ENCODE measurements around the gene SUCLA2. TPM values are rescaled to one million over a fixed set of nuclear protein-coding genes. Genes with fewer than 3 reads are reported as not detected.

The SUCLA2 gene
- total RNA-seq, 1 donor from 2014 or later, result 29.1 TPM

- H3K4me1 Mint-ChIP-seq (ENCODE audit: unreplicated experiment), result no peaks in the 10 kb centered on the region
- peaks cover 18% of the 10 kb centered on the region for H3K36me3 Mint-ChIP-seq (ENCODE audit: low read depth, unreplicated experiment)
- DNase-seq (ENCODE audit: low spot score), result no peak
- no peaks in the 10 kb centered on the region for H3K9me3 Mint-ChIP-seq (ENCODE audit: unreplicated experiment)
- no peak overlapping the region for H3K27ac Mint-ChIP-seq (ENCODE audit: unreplicated experiment)
- H3K27me3 Mint-ChIP-seq (ENCODE audit: unreplicated experiment), result no peaks in the 10 kb centered on the region
- no peak overlapping the region for H3K4me3 Mint-ChIP-seq (ENCODE audit: unreplicated experiment)
- TF ChIP-seq, protein P1, sequence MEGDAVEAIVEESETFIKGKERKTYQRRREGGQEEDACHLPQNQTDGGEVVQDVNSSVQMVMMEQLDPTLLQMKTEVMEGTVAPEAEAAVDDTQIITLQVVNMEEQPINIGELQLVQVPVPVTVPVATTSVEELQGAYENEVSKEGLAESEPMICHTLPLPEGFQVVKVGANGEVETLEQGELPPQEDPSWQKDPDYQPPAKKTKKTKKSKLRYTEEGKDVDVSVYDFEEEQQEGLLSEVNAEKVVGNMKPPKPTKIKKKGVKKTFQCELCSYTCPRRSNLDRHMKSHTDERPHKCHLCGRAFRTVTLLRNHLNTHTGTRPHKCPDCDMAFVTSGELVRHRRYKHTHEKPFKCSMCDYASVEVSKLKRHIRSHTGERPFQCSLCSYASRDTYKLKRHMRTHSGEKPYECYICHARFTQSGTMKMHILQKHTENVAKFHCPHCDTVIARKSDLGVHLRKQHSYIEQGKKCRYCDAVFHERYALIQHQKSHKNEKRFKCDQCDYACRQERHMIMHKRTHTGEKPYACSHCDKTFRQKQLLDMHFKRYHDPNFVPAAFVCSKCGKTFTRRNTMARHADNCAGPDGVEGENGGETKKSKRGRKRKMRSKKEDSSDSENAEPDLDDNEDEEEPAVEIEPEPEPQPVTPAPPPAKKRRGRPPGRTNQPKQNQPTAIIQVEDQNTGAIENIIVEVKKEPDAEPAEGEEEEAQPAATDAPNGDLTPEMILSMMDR (IDR thresholded peaks at IDR 0.05; ENCODE audit: unreplicated experiment), result no peak
Measured at GRCh38 chr13:47934371-47934770, 66.7 kb downstream of the SUCLA2 start.

DNA sequence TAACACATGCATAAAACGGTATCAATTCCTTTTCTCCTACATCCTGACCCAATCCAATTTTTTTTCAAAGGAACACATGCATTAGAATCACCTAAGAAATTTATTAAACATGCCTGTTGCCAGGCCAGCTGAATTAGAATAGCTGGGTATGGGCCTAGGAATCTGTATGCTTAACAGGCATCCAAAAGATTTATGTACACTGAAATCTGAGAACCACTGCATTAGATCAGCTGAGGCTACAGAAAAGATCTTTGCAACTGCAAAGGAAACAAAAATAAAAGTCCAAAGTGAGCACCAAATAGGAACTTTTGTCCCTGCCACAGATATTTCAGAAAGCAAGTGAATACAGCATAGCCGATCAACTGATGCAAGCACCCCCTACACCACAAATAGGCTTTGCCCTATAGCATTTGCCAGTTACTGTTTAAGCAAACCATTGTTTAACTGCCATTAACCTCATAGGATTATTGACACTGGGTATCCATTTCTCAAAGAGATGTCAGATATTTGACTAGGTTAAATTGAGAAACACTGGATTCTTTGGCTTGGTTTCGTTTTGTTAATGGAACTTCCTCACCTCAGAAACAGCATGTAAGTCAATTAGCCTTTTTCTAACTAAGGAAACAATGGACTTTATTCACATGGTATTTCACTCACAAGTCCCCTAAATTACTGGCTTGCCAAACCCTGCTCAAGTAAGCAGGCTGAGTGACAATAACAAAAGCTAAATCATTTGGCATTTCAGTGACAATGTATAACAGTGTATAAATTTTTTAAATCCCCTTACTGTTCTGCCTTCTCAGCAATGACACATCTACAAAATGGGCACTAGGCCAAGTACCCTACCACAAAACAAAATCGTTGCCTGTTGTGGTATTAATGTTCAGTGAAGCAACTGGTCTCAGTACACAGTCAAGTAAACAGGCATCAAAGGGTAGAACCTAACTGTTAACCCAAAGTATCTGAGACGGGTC, 67.8 kb downstream of the SUCLA2 start:
- TF ChIP-seq, protein P1 (IDR thresholded peaks at IDR 0.05; ENCODE audit: unreplicated experiment), result no peak
- Mint-ChIP-seq H3K27me3 (ENCODE audit: unreplicated experiment) (no peaks in the 10 kb centered on the region), H3K27ac (ENCODE audit: unreplicated experiment) (no peak overlapping the region), H3K4me3 (ENCODE audit: unreplicated experiment) (no peak overlapping the region), H3K36me3 (ENCODE audit: low read depth, unreplicated experiment) (peaks cover 9% of the 10 kb centered on the region), H3K4me1 (ENCODE audit: unreplicated experiment) (no peaks in the 10 kb centered on the region), H3K9me3 (ENCODE audit: unreplicated experiment) (no peaks in the 10 kb centered on the region)
- DNase-seq (ENCODE audit: low spot score), result no peak

DNA sequence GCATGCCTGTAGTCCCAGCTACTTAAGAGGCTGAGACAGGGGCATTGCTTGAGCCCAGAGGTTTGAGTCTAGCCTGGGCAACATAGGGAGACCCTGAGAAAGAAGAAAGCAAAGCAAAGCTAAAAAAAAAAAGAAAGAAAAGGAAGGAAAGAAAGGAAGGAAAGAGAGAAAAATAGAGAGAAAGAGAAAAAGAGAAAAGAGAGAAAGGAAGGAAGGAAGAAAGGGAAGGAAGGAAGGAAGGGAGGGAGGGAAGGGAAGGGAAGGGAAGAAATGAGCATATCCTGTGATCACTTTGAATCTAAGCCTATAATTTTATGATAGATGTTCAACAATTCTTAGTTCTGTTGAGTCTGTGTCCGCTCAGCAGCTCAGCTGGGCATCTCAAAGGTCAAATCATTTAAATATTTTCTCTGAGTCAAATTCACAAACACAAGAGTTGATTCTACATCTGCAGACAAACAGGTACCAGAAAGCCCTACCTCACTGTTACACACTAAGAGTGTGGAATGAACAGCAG, 70.4 kb downstream of the SUCLA2 start:
- no peak overlapping the region for H3K27ac Mint-ChIP-seq (ENCODE audit: unreplicated experiment)
- no peaks in the 10 kb centered on the region for H3K9me3 Mint-ChIP-seq (ENCODE audit: unreplicated experiment)
- no peaks in the 10 kb centered on the region for H3K36me3 Mint-ChIP-seq (ENCODE audit: low read depth, unreplicated experiment)
- TF ChIP-seq, protein P1 (IDR thresholded peaks at IDR 0.05; ENCODE audit: unreplicated experiment), result no peak
- no peak overlapping the region for H3K4me3 Mint-ChIP-seq (ENCODE audit: unreplicated experiment)
- peaks cover 2% of the 10 kb centered on the region for H3K27me3 Mint-ChIP-seq (ENCODE audit: unreplicated experiment)
- no peak for DNase-seq (ENCODE audit: low spot score)
- H3K4me1 Mint-ChIP-seq (ENCODE audit: unreplicated experiment), result no peaks in the 10 kb centered on the region

- TF ChIP-seq, protein P1 (IDR thresholded peaks at IDR 0.05; ENCODE audit: unreplicated experiment), result no peak
- Mint-ChIP-seq H3K4me1 (ENCODE audit: unreplicated experiment) (no peaks in the 10 kb centered on the region), H3K4me3 (ENCODE audit: unreplicated experiment) (no peak overlapping the region), H3K36me3 (ENCODE audit: low read depth, unreplicated experiment) (no peaks in the 10 kb centered on the region), H3K9me3 (ENCODE audit: unreplicated experiment) (no peaks in the 10 kb centered on the region), H3K27ac (ENCODE audit: unreplicated experiment) (no peak overlapping the region), H3K27me3 (ENCODE audit: unreplicated experiment) (peaks cover 2% of the 10 kb centered on the region)
- no peak for DNase-seq (ENCODE audit: low spot score)
Measured at GRCh38 chr13:47929156-47929555, 71.9 kb downstream of the SUCLA2 start.

- no peak overlapping the region for H3K4me3 Mint-ChIP-seq (ENCODE audit: unreplicated experiment)
- H3K27ac Mint-ChIP-seq (ENCODE audit: unreplicated experiment), result no peak overlapping the region
- H3K27me3 Mint-ChIP-seq (ENCODE audit: unreplicated experiment), result no peaks in the 10 kb centered on the region
- no peak for DNase-seq (ENCODE audit: low spot score)
- H3K4me1 Mint-ChIP-seq (ENCODE audit: unreplicated experiment), result no peaks in the 10 kb centered on the region
- TF ChIP-seq, protein P1 (IDR thresholded peaks at IDR 0.05; ENCODE audit: unreplicated experiment), result no peak
- H3K36me3 Mint-ChIP-seq (ENCODE audit: low read depth, unreplicated experiment), result no peaks in the 10 kb centered on the region
- H3K9me3 Mint-ChIP-seq (ENCODE audit: unreplicated experiment), result no peaks in the 10 kb centered on the region
Measured at GRCh38 chr13:47917022-47917574, 84.0 kb downstream of the SUCLA2 start.
